ENCODE measurements around the gene TBC1D22A.

The TBC1D22A gene

DNA sequence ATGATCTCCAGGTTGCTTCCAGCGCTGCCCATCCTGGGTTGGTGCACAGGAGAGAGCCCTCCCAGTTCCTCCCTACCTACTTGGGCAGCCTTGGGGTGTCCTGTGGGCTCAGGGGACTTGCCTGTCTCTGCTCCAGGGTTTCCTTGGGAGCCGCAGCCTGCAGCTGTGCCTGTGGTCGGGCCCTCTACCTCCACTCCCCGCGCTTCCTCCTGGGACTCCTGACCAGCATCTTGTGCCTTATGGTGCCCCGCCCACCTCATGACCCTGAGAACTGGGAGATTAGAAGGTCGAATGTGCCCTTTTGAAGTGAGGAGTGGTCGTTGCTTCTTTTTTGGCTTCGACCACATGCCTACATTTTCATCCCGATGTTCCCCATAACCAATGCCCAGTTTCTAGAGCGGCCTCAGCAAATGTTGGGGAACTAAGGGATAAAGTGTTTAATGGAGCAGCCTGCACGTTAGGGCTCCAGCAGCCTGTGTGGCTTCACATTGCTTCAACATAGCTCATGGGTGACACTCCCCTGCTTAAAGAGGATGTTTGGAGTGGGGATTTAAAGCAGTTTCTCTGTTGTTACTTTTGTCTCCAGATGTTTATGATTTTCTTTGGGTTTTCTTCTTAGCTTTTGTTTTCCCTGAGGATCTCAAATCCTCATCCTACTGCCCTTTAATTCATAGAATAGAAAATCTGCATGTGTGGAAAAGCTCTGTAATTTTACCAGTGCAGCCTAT lies 248.8 kb downstream of the TBC1D22A start:
- H3K36me3 ChIP-seq (ENCODE audit: control insufficient read depth, insufficient read depth, low read length) = peaks cover 8% of the 10 kb centered on the region
- no peaks in the 10 kb centered on the region for H3K27me3 ChIP-seq (ENCODE audit: control insufficient read depth, insufficient read depth, low read length)
- H3K9me3 ChIP-seq (ENCODE audit: control insufficient read depth, low read length) = no peaks in the 10 kb centered on the region
- no peak overlapping the region for H3K9ac ChIP-seq (ENCODE audit: low read length)
- H3K4me1 ChIP-seq (ENCODE audit: control insufficient read depth, insufficient read depth, low read length) = peaks cover 5% of the 10 kb centered on the region
- no peak overlapping the region for H3K4me3 ChIP-seq (ENCODE audit: low read length)

DNA sequence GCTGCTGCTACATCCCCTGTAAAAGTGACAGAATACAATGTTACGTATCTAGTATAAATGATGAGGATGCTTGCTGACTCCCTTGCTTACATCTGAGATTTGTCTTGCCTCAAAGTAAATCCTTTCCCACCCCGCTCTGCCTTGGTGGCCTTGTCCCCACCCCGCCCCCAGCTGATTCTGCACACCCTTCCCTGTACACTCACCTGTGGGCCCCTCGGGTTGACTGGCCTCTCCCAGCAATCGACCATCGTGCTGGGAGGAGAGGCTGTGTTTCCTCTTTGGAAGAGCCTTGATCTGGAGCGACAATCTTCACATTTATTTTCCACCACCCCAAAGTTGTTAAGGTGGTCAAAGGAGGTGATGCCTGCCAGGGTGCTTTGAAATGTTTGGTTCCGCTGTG lies 249.4 kb downstream of the TBC1D22A start:
- no peaks in the 10 kb centered on the region for H3K9me3 ChIP-seq (ENCODE audit: control insufficient read depth, low read length)
- H3K9ac ChIP-seq (ENCODE audit: low read length) = no peak overlapping the region
- H3K4me1 ChIP-seq (ENCODE audit: control insufficient read depth, insufficient read depth, low read length) = peaks cover 5% of the 10 kb centered on the region
- H3K36me3 ChIP-seq (ENCODE audit: control insufficient read depth, insufficient read depth, low read length) = peaks cover 8% of the 10 kb centered on the region
- H3K4me3 ChIP-seq (ENCODE audit: low read length) = no peak overlapping the region
- H3K27me3 ChIP-seq (ENCODE audit: control insufficient read depth, insufficient read depth, low read length) = no peaks in the 10 kb centered on the region

DNA sequence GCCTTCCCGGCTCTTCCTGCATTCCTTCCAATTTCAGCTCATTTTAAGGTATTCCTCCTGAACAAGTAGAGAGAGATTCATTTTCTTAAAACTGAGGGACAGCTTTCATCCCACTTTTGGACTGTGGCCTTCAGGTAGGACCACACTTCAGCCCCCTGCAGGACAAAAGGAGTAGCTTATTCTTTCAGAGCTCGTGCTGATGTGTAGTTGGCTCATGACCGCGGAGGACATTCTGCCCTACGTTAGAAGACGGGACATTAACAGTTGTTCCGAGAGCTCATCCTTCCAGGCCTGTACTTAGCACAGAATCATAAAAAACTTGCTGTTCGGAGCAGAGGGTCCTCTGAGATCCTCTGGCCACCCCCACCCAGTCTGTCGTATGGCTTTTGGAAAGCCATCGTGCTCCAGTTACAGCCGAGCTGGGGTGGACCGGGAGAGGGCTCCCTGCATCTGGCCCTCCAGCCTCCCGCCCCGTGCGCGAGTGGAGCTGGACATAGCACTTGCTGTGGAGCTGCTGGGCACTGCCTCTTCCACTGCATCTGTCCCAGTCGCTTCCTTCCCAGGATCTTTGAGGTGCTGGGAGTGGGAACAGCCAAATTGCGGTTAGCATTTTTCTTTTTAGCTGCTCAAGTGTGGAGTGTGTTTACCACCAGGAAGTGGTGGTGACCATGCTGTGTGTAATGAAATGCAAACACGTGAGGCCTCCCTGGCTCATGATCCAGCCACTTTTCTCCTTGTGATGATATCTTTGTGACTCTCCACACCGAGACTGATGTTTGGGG lies 250.3 kb downstream of the TBC1D22A start:
- Histone ChIP-seq H3K9ac (ENCODE audit: low read length) (no peak overlapping the region), H3K4me1 (ENCODE audit: control insufficient read depth, insufficient read depth, low read length) (peaks cover 5% of the 10 kb centered on the region), H3K27me3 (ENCODE audit: control insufficient read depth, insufficient read depth, low read length) (no peaks in the 10 kb centered on the region), H3K36me3 (ENCODE audit: control insufficient read depth, insufficient read depth, low read length) (peaks cover 8% of the 10 kb centered on the region), H3K4me3 (ENCODE audit: low read length) (no peak overlapping the region), H3K9me3 (ENCODE audit: control insufficient read depth, low read length) (no peaks in the 10 kb centered on the region)

DNA sequence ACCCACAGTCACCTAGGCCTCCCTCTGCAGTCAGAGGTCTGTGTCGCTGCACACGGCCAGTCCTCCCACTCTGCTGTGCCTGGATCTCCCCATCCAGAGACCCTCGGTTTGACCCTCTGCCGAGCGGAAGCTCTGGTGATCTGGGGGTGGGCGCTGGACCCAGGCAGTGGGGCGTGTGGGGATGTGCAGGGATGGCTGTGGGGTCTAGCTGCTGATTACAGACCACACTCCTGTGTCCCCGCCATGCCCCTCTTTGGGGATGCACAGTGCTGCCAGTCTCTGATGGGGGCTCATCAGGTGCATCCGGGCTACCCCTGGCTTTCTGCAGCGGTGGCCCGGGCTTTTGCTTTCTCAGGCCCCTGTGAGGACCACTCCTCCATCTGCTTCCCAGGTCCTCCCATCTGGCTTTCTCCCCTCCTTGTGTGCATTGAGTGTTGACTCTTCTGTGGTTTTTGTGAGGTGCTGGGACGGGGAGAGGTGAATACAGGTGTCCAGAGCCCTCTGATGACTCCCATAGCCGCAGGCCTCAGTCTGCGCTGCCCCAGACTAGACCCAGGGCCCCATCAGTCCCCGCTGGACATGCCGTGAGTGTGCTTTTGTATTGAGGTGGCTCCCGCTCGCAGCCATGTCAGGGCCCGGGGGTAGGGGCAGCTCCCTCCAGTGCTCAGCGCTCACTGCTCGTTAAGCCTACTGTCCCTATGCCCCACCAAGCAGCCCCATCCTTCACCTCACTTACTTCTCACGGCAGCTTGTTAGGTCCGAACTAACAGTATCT lies 251.6 kb downstream of the TBC1D22A start:
- Histone ChIP-seq H3K9ac (ENCODE audit: low read length) (no peak overlapping the region), H3K4me3 (ENCODE audit: low read length) (no peak overlapping the region), H3K9me3 (ENCODE audit: control insufficient read depth, low read length) (no peaks in the 10 kb centered on the region), H3K27me3 (ENCODE audit: control insufficient read depth, insufficient read depth, low read length) (no peaks in the 10 kb centered on the region), H3K4me1 (ENCODE audit: control insufficient read depth, insufficient read depth, low read length) (peaks cover 5% of the 10 kb centered on the region), H3K36me3 (ENCODE audit: control insufficient read depth, insufficient read depth, low read length) (peaks cover 7% of the 10 kb centered on the region)

DNA sequence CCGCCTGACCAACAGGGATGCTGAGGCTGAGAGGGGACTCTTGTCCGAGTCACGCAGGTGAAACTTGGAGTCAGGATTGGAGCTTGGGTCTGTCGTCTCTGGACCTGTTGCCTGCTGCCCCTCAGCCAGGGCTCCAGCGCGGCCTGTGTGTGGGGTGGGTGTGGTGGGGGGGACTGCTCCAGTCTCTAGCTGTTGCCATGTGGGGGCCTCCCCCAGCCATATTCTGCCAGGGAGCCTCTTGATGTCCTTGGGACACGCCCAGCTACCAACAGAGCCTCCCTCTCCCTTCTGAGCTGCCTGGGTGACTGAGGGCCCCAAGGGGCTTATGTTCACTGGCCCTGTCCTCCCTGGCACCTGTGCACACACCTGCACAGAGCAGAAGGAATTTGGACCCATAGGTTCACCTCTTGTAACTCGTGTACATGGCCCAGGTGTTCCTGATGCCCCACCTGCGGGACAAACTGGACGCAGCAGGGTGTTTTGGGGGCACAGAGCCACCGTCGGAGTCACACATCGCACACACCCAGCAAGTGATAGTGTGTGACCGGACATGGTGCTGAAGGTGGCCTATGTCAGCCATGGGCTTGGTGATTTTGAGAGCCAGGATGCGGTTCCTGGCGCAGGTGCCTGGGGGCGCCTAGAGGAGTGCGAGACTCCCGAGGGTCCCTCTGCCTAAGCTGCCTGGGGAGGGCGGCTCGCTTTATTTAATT lies 252.3 kb downstream of the TBC1D22A start:
- Histone ChIP-seq H3K9me3 (ENCODE audit: control insufficient read depth, low read length) (no peaks in the 10 kb centered on the region), H3K4me3 (ENCODE audit: low read length) (no peak overlapping the region), H3K9ac (ENCODE audit: low read length) (no peak overlapping the region), H3K27me3 (ENCODE audit: control insufficient read depth, insufficient read depth, low read length) (no peaks in the 10 kb centered on the region), H3K4me1 (ENCODE audit: control insufficient read depth, insufficient read depth, low read length) (peaks cover 5% of the 10 kb centered on the region), H3K36me3 (ENCODE audit: control insufficient read depth, insufficient read depth, low read length) (no peaks in the 10 kb centered on the region)

DNA sequence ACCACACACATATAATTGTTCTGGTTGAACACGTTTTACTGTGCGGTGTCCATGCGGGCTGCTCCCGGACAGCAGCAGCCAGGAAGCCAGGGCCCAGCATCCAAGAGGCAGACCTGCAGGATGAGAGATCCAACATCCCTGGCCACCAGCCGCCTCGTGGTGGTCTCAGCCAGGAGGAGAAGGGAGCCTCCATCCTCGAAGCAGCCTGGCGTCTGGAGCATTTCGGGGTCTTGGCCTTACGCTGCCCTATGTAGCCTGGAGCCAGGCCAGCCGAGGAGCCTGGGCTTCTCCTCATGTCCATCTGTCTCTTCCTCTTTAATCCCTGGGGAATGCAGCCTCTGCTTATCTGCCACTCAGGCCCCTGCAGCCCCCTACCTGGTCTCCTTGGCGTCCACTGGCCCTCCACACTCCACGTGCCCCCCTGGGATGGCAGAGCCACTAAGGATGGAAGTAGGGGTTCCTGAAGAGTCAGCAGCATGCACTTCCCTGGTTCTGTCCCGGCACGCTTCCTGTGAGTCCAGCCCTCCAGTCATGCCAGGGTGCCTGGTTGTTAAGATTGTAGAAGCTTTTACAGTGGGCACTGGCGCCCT lies 253.2 kb downstream of the TBC1D22A start:
- no peaks in the 10 kb centered on the region for H3K36me3 ChIP-seq (ENCODE audit: control insufficient read depth, insufficient read depth, low read length)
- no peak overlapping the region for H3K9ac ChIP-seq (ENCODE audit: low read length)
- H3K27me3 ChIP-seq (ENCODE audit: control insufficient read depth, insufficient read depth, low read length) = no peaks in the 10 kb centered on the region
- H3K4me3 ChIP-seq (ENCODE audit: low read length) = no peak overlapping the region
- no peaks in the 10 kb centered on the region for H3K9me3 ChIP-seq (ENCODE audit: control insufficient read depth, low read length)
- peaks cover 5% of the 10 kb centered on the region for H3K4me1 ChIP-seq (ENCODE audit: control insufficient read depth, insufficient read depth, low read length)

DNA sequence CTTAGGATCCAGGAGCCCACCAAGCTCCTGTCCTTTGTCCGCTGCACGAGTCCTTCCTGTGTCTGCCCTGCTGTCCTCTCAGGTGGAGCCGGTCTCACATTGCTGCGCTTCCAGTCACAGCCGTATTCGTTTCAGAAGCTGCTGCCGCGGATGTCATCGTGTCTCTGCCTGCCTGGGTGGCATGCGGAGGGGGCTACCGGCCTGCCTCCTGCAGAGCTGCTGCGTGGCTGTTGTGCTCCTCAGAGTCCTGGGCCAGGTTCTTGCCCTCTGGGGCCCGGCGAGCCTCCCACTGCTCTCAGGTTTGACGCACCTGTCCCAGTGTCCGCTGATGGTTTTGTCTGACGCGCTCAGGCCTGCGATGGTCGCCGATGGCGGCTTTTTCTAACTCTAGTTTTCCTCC lies 254.2 kb downstream of the TBC1D22A start:
- Histone ChIP-seq H3K9me3 (ENCODE audit: control insufficient read depth, low read length) (no peaks in the 10 kb centered on the region), H3K9ac (ENCODE audit: low read length) (no peak overlapping the region), H3K4me3 (ENCODE audit: low read length) (no peak overlapping the region), H3K27me3 (ENCODE audit: control insufficient read depth, insufficient read depth, low read length) (no peaks in the 10 kb centered on the region), H3K36me3 (ENCODE audit: control insufficient read depth, insufficient read depth, low read length) (no peaks in the 10 kb centered on the region), H3K4me1 (ENCODE audit: control insufficient read depth, insufficient read depth, low read length) (no peaks in the 10 kb centered on the region)

DNA sequence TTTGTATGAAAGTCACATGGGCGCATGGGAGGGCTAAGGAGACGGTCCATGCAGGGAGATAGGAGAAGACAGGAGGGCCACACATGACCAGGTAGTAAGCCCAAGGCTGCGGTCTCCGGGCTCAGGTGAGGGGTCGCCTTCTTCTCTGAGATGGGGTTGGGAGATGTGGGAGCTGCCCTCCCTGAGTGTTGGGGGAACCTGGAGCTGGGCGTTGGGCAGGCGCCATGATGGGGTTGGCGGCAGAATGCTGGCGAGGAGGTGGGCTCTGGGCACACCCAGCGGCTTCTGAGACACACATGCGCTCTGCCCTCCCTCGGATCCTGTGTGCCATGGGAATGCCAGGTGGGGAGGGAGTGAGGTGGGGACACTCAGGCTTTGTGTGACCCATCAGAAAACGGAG lies 254.8 kb downstream of the TBC1D22A start:
- H3K27me3 ChIP-seq (ENCODE audit: control insufficient read depth, insufficient read depth, low read length) = no peaks in the 10 kb centered on the region
- no peaks in the 10 kb centered on the region for H3K36me3 ChIP-seq (ENCODE audit: control insufficient read depth, insufficient read depth, low read length)
- H3K9ac ChIP-seq (ENCODE audit: low read length) = no peak overlapping the region
- no peaks in the 10 kb centered on the region for H3K4me1 ChIP-seq (ENCODE audit: control insufficient read depth, insufficient read depth, low read length)
- H3K9me3 ChIP-seq (ENCODE audit: control insufficient read depth, low read length) = no peaks in the 10 kb centered on the region
- H3K4me3 ChIP-seq (ENCODE audit: low read length) = no peak overlapping the region

DNA sequence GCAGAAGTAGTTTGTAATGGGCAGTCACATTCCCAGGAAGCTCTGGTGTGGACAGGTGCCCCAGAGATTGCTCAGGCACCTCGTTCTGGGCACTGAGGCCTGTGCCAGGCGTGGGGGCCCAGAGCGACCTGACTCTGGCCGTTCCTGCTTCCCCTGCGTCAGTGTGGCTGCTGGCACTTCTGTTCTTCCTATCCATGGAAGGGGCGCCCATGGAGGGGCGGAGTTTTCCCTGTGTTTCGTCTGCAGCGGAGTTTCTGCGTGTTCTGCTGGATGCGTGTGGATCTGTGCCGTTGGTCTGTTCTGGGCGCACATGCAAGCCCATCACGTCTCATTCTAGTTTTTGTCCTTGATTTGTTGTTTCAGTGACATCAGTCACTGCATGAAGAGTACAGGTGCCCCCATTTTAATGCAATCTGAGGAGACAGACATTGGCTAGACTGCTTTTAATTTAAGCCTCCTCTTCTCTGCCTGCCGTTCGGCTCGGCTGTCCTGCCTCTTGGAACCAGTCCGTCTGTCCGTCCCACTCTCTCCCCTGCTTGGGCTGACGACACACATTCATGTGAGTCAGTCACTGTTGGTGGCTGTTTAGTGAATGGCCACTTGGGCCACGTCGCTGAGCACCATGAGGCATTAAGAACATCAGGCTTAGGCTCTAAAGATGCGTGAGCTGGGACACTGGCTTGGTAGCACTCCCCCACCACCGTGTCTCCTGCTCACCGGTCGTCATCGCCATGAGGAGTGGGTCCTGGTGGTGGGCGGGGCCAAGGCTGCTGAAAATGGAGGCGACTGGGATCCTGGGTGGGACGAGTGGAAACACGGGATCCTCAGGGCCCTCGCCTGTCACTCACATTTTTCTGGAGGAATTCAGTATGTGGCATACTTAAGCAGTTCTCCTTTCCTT lies 255.8 kb downstream of the TBC1D22A start:
- H3K36me3 ChIP-seq (ENCODE audit: control insufficient read depth, insufficient read depth, low read length) = no peaks in the 10 kb centered on the region
- no peak overlapping the region for H3K4me3 ChIP-seq (ENCODE audit: low read length)
- H3K9me3 ChIP-seq (ENCODE audit: control insufficient read depth, low read length) = no peaks in the 10 kb centered on the region
- no peaks in the 10 kb centered on the region for H3K27me3 ChIP-seq (ENCODE audit: control insufficient read depth, insufficient read depth, low read length)
- no peak overlapping the region for H3K9ac ChIP-seq (ENCODE audit: low read length)
- H3K4me1 ChIP-seq (ENCODE audit: control insufficient read depth, insufficient read depth, low read length) = no peaks in the 10 kb centered on the region

DNA sequence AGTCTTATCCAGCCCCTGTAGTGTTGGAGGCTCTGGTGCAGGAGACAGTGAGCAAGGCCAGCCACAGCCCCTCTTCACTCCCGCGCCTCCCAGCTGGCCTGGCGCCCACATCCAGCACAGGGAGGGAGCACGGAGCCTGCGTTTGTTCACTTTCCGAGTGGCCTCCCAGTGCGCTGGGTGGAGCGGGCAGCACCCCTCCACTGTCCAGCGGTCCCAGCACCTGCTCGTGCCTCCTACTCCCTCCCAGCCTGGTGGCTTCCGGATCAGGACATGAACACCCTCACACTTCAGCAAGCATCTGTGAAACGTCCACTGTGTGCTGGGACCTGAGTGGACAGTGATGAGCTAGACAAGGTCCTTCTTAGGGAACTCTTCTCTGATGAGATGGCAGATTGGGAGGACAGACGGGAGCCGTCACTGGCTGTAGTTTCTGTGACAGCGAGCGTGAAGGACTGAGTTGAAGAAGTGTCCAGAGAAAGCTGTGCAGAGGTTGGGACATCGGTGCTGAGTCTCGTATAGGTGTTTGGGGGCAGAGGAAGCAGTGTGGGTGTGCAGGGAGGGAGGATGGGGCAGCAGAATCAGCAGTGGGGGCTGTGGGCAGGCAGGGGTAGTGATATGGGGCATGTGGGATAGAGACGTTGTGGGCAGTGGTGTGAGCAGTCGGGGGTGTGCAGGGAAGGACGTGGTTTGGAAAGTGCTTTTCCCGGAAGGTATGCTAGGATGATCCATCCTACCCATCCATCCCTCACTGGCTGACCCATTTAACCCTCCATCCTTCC lies 256.8 kb downstream of the TBC1D22A start:
- Histone ChIP-seq H3K4me3 (ENCODE audit: low read length) (no peak overlapping the region), H3K36me3 (ENCODE audit: control insufficient read depth, insufficient read depth, low read length) (no peaks in the 10 kb centered on the region), H3K9ac (ENCODE audit: low read length) (no peak overlapping the region), H3K9me3 (ENCODE audit: control insufficient read depth, low read length) (no peaks in the 10 kb centered on the region), H3K4me1 (ENCODE audit: control insufficient read depth, insufficient read depth, low read length) (no peaks in the 10 kb centered on the region), H3K27me3 (ENCODE audit: control insufficient read depth, insufficient read depth, low read length) (no peaks in the 10 kb centered on the region)
